NCI-H82 (cell line): ENCODE results near the gene CADM1.
A peak's percentile ranks its signal among the peaks of the same experiment; 100 is the strongest.

Experiments
- DNase-seq: peaks from one replicate; lab custom pipeline; 2025; lab: John Stamatoyannopoulos, UW

The CADM1 gene

DNA sequence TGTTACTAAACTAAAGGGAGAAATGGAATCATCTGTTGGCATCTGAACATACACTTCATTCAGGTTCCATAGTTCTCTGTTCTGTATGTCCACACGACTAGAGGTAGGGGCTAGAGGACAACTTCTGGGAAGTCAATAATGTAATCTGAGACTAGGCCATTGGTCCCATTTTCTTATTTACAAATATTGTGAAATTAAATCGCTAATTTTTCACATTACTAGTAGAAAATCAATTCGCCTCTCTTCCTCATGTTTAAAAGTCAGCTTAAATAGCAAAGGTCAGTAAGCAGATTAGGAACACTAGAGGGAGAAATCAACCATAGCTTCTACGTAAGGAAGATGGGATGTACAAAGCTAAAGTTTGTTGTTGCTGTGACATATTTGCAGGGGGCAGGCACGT lies 59.7 kb downstream of the CADM1 start:
- no peak for DNase-seq

DNA sequence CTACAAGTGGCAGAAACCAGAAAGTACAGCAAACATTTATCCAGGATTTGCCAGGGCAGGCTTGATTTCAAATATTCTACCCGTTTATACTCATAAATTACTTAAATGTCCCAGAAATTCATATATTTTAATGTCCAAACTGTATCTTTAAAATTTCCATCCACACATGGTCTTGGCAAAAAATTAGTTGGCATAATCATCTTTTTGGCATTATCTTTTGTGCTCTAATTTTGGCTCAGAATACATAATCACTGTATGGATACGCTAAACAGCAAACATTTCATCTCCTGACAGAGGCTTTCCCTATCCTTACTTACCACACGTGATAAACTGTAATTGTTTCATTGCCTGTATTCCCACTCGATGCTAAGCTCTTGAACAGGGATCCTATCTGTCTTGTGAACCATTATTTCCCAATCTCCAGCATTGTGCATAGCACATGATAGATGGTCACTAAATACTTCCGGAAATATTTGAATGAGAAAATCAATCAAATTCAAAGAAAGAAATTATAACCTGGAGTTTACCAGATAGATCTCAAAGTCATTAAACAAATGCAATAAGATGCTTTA lies 64.2 kb downstream of the CADM1 start:
- DNase-seq = no peak

DNA sequence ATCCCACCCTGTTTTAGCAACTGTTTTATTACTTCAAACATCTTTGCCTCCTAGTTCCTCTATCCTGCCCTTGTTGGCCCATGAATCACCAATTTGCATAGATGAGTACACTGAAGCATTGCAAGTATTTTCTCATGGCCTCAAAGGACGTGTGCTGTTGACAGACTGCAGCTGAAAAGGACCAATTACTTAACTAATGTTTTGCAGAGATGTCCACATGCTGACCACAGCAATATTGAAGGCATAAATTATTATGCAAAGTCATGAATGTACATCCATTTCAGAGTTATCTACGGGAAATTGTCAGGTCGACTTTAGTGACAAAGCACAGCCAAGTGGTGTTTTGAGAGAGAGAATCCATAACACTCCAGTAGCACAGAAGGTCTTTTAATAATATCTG lies 64.8 kb downstream of the CADM1 start:
- no peak for DNase-seq

DNA sequence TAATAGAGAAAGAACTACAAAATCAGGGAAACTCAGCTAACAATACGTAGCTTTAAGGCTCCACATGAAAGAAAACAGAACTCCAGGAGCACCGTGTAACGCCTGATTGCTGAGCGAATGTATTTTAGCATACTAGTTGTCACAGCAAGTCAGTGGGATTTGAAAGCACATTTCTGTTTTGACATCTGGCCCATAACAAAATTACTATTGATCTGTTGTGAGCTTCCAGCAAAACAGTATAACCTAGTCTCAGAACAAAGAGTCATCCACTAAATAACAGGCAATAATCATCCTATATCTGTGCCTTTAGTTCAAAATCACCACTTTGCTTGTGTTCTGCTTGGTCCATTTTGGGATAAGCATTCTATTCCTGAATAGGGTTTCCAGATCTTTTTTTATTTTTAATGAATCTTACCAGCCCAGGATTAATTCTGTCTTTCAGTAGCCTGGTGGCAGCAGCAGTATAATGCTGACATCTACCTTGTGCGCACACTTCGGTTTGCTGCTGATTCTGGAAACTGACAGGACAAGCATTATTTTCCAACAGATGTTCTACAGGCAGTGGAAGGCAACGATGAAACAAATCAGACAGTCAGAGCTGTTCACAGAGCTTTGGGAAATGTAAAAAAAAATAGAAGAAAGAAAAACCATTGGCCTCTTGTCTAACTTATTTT lies 66.2 kb downstream of the CADM1 start:
- peak; percentile 67 for DNase-seq

DNA sequence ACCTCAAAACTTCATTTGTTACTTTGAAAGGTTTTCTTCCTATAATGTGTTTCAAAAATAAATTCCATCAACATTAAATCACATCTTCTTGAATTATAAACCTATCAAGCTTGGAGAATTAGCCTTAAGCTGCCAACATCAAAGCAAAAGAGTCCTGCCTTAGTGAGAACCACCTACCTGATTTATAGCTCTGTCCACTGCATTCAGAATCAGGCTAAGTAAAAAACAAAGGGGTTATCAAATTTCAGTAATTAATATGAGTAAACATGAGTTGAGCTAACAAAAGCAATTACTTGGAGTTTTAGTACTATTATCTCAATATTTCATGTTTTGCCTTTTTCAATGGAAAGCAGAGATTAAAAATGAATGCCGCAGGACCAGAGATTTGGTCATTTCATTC lies 73.9 kb downstream of the CADM1 start:
- DNase-seq = no peak

DNA sequence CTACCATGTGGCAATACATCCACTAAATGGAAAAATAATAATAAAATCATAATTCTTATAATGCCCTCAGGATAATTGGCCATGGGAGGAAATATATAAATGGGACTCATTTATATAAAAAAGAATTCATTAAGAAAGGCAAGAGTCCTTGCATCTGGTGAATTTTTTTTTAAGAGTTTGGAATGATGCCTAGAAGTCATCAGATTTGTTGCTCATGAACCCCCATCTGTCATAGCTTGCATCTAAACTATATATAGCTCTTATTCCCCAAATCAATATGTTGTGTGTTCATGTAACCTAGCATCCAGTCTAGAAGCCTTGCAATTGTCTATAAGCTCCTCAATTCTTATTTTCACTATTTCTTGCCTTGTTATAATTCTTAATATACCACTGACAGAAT lies 75.9 kb downstream of the CADM1 start:
- DNase-seq = no peak

DNA sequence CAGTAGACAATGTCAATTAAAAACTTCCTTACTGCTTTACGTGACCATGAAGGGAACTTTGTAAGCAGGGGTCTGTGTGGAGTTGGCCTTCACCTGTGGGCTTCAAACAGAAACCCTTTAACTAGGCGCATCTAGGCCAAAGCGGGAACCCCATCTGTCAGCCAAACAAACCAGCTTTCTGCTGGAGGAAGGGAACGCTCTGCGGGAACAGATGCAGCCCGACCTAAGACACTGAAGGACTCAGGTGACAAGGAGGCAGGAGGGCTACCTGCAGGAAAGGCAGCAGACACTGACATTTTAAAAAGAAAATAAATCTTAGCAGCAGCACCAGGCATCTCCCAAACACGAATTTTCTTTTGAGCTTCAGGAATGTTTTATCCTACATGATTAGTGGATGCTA lies 78.4 kb downstream of the CADM1 start:
- DNase-seq = peak; percentile 42

DNA sequence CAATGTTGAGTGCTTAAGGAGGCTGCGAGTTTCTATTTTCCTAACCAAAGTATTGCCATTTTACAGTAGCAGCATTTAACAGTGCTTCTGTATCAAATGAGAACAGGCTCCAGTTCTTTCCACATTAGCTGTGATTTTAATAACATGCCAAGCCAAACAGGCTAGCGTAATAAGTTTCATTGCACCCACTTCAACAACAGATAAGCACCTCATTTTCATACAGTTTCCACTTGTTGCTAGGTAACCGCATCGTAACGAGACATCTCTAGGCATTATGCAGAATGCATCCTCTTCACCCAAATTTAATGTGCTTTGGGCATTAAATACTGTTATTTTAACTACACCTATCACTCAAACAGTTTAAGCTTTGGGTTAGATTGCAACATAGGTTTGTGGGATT lies 79.0 kb downstream of the CADM1 start:
- no peak for DNase-seq

DNA sequence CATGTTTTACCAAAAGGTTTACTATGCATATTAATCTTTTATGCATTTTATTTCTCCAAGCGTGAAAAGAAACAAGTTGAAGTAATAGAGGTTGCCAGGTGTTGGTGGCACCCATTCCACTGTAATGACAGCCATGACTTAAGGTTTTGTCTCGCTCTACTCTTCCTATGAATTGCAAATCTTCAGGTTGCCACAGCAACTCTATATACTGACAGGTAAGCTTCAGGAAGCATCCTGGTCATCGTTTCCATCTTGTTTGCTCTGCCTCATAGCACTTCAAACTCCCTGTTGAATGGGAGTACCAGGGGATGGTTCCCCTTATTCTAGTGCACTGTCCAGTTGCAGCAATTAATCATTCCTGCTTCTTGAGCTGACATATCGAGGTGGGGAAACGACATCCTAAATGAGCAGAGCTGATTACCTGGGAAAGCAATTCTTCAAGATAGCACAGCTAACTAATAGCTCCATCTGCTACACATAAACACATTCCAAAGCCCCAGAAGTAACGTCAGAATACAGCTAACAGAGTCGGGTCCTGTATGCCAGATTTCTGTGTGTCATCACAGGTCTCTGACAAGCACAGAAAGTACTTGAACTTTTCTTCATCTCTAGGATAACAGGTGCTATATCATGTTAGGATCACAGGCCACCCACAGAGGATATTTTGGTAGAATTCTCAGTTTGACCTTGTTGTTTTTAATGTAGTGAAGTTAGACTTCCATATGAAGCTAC lies 80.3 kb downstream of the CADM1 start:
- peak; percentile 75 for DNase-seq

DNA sequence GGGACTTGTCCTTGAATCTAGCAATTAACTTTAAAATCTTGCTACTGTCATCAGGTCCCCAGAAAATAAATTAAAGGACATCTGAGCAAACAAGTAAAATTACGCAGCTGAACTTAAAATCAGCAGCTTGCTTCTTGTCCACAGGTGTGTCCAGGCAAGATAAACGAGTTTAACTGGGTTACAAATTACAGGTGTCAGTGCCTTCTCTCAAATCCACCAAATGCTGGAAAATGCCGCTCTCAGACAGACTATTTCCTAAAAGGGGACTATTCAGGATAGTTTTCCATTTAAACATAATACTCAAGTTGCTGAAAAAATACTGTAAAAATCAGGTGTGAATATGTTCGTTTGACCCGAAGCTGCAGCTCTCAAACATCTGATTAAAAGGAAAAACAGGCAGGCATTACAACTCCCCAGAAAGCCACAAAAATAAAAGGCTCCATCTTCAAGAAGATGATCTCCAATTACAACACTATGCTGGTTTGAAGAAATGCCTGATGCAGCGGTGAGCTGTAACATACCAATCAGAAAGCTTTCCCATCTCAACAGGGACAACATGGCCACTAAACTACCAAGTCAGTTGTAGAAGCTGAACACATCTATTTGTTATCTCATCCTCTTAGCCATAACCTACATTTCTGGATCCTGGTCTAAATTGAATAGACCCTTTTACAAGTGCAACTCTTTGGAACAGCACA lies 82.1 kb downstream of the CADM1 start:
- DNase-seq = no peak

DNA sequence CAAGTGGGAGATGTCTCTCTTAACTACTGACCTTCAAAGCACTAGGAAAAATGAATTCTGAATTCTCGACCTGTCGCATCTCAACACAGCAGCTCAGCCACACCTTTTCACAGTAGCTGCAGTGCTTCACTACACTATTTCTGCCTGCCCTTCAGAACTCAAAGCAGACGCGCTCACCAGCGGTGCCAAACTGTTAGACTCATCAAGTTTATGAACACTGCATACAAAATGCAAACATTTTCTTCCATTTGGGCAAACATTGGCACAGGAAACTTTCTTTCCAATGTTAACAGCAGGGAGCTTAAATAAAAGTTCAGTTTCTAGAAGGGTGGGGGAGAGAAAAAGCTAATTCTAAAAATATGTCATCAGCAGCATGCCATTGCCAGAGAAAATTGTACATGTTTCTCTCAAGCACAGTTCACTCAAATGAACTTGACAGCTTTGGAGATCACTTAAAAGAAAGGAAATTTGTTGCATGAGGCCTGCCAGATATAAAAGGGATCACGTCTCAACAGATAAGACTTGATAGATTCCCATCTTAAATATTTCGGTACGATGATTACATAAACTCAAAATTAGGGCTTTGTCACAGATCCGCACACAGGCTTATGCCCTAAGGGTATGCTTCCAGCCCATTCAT lies 82.7 kb downstream of the CADM1 start:
- DNase-seq = no peak

DNA sequence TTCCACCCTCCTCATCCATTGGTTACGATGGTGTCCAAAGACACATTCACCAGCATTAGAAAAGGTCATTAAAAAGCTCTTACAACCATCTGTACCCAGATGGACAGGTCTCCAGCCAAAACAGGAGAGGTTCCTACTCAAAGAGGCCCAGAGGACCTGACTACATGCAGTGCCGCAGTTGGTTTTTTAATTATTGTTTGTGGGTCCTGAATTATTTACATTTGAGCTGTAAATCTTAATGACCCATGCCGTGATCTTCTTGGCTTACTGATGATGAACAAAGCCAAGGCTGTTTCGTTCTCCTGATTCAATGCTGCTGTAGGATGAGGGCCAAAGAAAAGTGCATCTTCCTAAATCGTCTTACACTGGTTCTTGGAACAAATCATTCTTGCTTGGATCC lies 83.7 kb downstream of the CADM1 start:
- no peak for DNase-seq

DNA sequence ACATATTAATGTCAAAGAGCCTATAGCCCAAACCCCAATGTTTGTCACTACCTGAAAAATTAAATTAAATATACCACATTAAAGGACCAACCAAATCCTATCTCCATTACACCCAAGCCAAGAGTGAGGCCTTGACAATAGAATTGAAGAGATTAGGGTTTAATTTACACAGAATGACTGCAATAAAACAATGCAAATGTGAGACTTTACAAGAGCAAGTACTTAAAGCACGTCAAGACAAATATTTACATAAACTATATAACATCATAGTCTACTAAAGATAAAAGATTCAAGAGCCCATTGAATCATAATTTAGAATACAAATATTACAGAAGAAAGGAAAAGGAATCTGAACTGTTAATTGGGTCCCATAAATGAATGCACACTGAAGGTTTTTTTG lies 85.6 kb downstream of the CADM1 start:
- DNase-seq = no peak

DNA sequence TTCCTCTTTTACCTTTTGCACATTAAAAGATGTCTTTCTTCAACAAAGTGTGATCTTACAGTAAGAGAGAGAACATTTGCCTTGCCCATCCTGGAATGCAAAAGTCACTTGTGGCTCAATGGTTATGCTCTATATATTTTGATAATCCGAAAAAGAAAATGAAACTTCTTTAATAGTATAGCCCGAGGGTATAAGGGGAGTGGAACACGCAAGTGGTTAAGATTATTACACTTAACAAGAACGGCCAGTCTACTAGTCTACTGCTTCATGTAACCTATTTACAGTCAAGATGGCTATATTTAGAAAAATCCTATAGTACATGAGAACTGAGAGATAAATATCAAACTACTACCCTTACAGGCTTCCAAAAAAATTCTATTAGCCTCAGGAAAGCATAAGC lies 86.1 kb downstream of the CADM1 start:
- DNase-seq = no peak

DNA sequence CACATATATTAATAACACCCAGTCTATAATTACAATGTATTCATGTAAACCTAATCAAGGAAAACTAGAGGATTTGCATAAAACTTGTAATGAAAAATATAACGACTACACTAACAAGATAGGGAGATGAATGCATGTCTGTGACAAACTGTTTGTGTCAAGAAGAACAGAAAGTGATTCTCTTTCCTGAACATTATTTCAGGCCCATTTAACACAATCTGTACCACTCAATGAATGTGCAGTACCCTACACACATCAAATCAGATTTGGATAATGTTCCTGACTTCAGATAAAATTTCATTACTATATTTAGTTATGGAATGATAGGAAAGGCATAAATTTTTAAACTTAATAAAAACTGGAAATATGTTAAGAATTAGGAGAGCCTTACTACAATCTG lies 93.1 kb downstream of the CADM1 start:
- DNase-seq = no peak

DNA sequence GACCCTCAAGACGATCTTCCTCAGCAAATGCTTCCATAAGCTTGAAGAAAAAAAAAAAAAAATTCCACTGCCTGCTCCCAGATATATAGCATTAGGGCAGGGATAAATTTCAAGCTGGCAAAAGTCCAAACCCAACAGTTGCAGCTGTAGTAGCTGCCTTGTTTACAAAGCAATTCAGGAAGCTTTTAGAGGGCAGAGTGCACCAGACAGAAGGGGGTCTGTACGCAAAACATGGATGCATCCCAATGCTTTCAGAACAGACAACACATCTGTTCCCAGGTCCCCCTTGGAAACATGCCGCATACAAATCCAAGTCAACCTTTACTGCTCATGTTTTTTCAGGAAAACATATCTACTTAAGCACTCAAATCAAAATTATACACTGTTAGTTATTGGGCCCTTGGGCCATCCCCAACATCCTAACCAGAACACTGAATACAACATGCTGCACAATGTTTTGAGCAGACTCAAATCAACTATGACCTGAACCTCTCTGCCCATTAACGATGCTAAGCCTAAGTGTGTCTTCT lies 94.5 kb downstream of the CADM1 start:
- DNase-seq = peak; percentile 95

DNA sequence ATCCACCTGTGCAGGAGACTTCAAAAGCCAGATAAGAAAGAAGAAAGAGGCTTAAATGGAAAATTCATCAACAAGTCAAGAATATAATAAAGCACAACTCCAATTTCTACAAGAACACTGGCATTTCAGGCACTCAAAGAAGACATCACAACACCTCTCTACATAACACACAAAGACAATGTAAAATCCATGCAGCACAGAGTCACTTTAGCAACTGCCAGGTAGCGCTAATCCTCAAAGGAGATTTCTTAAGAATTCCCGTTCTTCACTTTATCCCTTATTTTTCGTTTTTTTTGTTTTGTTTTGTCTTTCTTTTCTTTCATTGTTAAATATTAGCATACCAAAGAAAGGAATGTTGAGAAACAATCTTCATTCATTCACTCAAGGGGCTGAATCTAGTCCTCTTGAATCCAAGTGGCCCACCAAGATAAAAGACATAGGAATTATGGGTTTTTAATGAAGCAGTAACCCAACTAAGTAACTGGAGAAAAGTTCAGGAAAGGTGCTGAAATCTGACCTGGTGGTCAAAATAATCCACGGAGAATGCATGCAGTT lies 95.0 kb downstream of the CADM1 start:
- peak; percentile 36 for DNase-seq

DNA sequence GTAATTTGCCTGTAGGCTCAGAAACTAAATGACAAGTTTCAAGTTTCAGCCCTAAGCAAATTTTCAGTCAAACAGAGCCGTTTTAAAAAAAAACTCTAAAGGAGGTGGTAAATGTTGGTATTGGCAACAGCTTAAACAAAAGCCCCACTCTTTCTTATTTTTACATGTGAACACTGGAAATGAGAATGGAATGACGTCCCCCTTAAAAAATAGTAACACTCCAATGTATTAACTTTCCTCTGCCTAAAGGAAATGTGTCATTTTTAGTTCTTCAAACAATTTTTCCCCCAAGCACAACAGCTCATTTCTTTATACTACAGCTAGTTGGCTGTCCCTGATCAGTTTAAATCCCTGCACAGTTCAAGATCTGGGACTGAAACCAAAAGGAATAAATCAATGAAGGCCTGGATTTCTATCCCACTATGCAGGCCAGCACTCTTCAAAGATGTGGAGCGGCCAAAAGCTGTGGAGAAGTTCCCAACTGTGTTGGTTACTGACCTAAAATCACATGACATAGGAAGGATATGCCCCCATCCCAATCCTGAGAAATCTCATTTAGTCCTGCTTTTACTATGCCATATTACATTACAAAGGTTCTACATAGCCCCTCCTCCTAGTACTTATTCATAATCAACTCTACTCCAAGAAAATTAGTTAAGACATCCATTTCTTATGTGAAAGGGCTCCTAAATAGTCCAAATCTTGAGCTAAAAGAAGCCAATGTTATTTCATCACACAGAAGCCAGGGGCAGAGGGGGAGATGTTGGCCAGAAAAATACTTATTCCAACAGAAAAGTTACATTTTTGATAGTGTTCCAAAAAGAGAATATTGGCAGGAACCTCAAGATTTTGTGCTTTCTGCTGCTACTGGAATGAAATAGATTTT lies 95.9 kb downstream of the CADM1 start:
- no peak for DNase-seq

DNA sequence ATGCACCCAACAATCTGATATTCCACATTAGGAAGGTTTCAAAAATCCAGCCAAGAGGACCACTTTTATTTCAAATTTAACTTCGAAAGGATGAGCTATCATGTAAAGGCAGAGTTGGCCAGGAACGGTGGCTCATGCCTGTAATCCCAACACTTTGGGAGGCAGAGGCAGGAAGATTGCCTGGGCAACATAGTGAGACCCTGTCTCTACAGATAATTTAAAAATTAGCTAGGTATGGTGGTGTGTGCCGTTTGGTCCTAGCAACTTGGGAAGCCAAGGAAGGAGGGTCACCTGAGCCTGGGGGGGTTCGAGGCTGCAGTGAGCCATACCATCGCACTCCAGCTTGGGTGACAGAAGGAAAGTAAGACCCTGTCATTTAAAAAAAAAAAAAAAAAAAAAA lies 96.7 kb downstream of the CADM1 start:
- no peak for DNase-seq

DNA sequence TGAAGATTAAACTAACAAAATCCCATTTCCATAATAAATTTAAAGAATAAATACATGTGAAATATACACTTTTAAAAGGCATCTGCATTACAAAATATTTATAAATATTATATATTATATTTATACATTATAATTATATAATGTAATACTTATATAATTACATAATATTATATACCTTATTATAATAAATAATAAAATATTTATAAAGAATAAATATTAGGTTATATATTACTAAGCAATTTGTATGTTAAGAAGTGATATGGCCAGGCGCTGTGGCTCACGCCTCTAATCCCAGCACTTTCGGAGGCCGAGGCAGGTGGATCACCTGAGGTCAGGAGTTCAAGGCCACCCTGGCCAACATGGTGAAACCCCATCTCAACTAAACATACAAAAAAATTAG lies 97.8 kb downstream of the CADM1 start:
- DNase-seq = no peak
